Pancreas (tissue), 10 donors: Measurements from ENCODE around the gene MPL. TPM values are rescaled to one million over a fixed set of nuclear protein-coding genes. Genes with fewer than 3 reads are reported as not detected.
A peak's percentile ranks its signal among the peaks of the same experiment; 100 is the strongest.

ENCODE experiments used
- ATAC-seq, 4 donors: fragments of 200-7000 bp; cut with Tn5 transposase; one replicate each; pipeline versions ENCODE4 v1.8.0 to v1.9.1; 2020; ENCODE audit warnings: mild to moderate bottlenecking in 4 of 4, moderate library complexity in 4 of 4
- DNase-seq, 6 donors: peaks; one replicate each; pipeline ENCODE4 v3.0.0-alpha.2; 2020
- FAIRE-seq: peaks from 2 replicates; lab custom pipeline; 2012; peaks lifted over from hg19 to GRCh38; lab: Jason Lieb, UNC
- H3K27ac ChIP-seq, 4 donors: fragments of 200-600 bp; sonication (generic); 1 replicate in 3 of 4; 2 replicates in 1 of 4; pipeline versions ENCODE4 v1.5.0 to v1.8.0; 2020
- H3K27me3 ChIP-seq, 4 donors: fragments of 200-600 bp; one replicate each; pipeline ENCODE4 v1.8.0; 2021
- H3K36me3 ChIP-seq, 3 donors: fragments of 200-600 bp; sonication (generic) in 1 of 3; one replicate each; pipeline versions ENCODE4 v1.5.0 to v1.8.0; 2020 to 2021
- H3K4me1 ChIP-seq, 3 donors: fragments of 200-600 bp; one replicate each; pipeline ENCODE4 v1.8.0; 2021
- H3K4me3 ChIP-seq, 4 donors: fragments of 200-600 bp; sonication (generic) in 2 of 4; one replicate each; pipeline versions ENCODE4 v1.5.0 to v1.8.0; 2020 to 2021
- H3K9me3 ChIP-seq, 4 donors: fragments of 200-600 bp; one replicate each; pipeline ENCODE4 v1.8.0; 2021
- CTCF ChIP-seq, 4 donors: fragments of 200-600 bp; sonication (generic) in 3 of 4; IDR thresholded peaks; one replicate each; pipeline versions ENCODE4 v1.5.0 to v1.8.0; 2021; ENCODE audit warnings: antibody characterized with exemption in 4 of 4
- WGBS, 2 donors: extraction: QIAGEN DNeasy Blood & Tissue Kit; methylation state at CpG; one replicate each; pipeline ENCODE4 v1.1.7; 2013; 5-methylcytosine and 5-hydroxymethylcytosine counted together
- intact Hi-C, 3 donors: fragments of 100-400 bp; cut with DNase I; formaldehyde crosslinking; loops; one replicate each; pipeline versions ENCODE4 v1.11.1 to v1.14.2; 2022
- polyA plus RNA-seq, 2 donors: library from polyadenylated mRNA; stranded (reverse); fragments of 200-250 nt; gene quantifications; one replicate each; pipeline ENCODE4 v1.2.3, GENCODE V29; 2013
- total RNA-seq, 6 donors: library from RNA; stranded (reverse); fragmentation: NEBNext Ultra II Directional in 4 of 6; extraction: Animal tissue kit (Norgen Biotek cat#: 25700) in 4 of 6; gene quantifications; one replicate each; pipeline versions ENCODE4 v1.2.1 to v1.2.4, GENCODE V29; 2021 to 2023
- donor health status: healthy with polysubstance abuse.
- donor health status: DM: no; HTN: no; CAD: no; lungs with moderate emphysema.
- donor health status: DM: no; HTN: no; CAD: no.
- donor health status: control.
- donor health status: control.
- donor health status: Bipolar disorder and iron deficiency.
- donor health status: DM: yes; HTN: yes; CAD: no.
- donor health status: DM: no; HTN: no; CAD: no.
- donor health status: DM: no; HTN: no; CAD: no.
- donor health status: DM: yes; HTN: yes; CAD: no.

The MPL gene
- total and polyA plus RNA-seq, 8 donors: 0.08 to 0.43 (median 0.12) TPM; not detected in 2

GRCh38 chr1:43344267-43344850 is 6.7 kb downstream of the MPL start:
- intact Hi-C loops: no loop called here
- ATAC-seq (no peak), DNase-seq (no peak), FAIRE-seq (no peak)
- Histone ChIP-seq H3K27me3 (no peaks in the 10 kb centered on the region), H3K4me3 (no peak overlapping the region), H3K4me1 (peaks cover 0 to 4% (median 0%) of the 10 kb centered on the region in 3 donors), H3K36me3 (no peaks in the 10 kb centered on the region), H3K27ac (no peak overlapping the region), H3K9me3 (no peaks in the 10 kb centered on the region)
- no peak for TF ChIP-seq CTCF (IDR thresholded peaks at IDR 0.05)
- 61 to 62% methylated on average over 4 of the region's 4 CpGs for WGBS, 2 donors

GRCh38 chr1:43345120-43345519 is 7.5 kb downstream of the MPL start:
- TF ChIP-seq CTCF (IDR thresholded peaks at IDR 0.05): no peak
- 47 to 63% methylated on average over 3 of the region's 3 CpGs for WGBS, 2 donors
- DNase-seq (no peak), ATAC-seq (no peak), FAIRE-seq (no peak)
- Histone ChIP-seq H3K4me3 (no peak overlapping the region), H3K9me3 (no peaks in the 10 kb centered on the region), H3K27ac (no peak overlapping the region), H3K27me3 (no peaks in the 10 kb centered on the region), H3K4me1 (peaks cover 0 to 9% (median 0%) of the 10 kb centered on the region in 3 donors), H3K36me3 (no peaks in the 10 kb centered on the region)
- intact Hi-C loops: no loop called here

GRCh38 chr1:43346636-43347035 is 9.0 kb downstream of the MPL start:
- WGBS, 2 donors: 86 to 87% methylated on average over 5 of the region's 5 CpGs
- no peak for DNase-seq
- H3K9me3 ChIP-seq: no peaks in the 10 kb centered on the region
- H3K4me1 ChIP-seq: peaks cover 0 to 10% (median 0%) of the 10 kb centered on the region in 3 donors
- no peak for FAIRE-seq
- H3K36me3 ChIP-seq: no peaks in the 10 kb centered on the region
- TF ChIP-seq CTCF (IDR thresholded peaks at IDR 0.05): no peak
- no peak overlapping the region for H3K27ac ChIP-seq
- intact Hi-C loops: no loop called here
- H3K27me3 ChIP-seq: no peaks in the 10 kb centered on the region
- ATAC-seq: no peak
- no peak overlapping the region for H3K4me3 ChIP-seq

GRCh38 chr1:43348343-43348808 is 10.8 kb downstream of the MPL start:
- intact Hi-C loops: no loop called here
- no peak for DNase-seq

More at GRCh38 chr1:43348343-43348808, 10.8 kb downstream of the MPL start:
- H3K9me3 ChIP-seq: no peaks in the 10 kb centered on the region
- H3K27me3 ChIP-seq: no peaks in the 10 kb centered on the region
- H3K4me3 ChIP-seq: peak overlapping the region; percentile 39 to 60 (median 53)
- ATAC-seq (peak; percentile 33 to 56 (median 46)), FAIRE-seq (no peak)
- no peaks in the 10 kb centered on the region for H3K36me3 ChIP-seq
- peak overlapping the region; percentile 99 to 100 (median 100) for H3K27ac ChIP-seq
- whole genome bisulfite sequencing, 2 donors: 9 to 12% methylated on average over 22 of the region's 22 CpGs
- TF ChIP-seq CTCF (IDR thresholded peaks at IDR 0.05): no peak
- peaks cover 0 to 10% (median 0%) of the 10 kb centered on the region in 3 donors for H3K4me1 ChIP-seq
